SK-N-SH treated with all-trans-retinoic acid at 6 μM for 48 hours (cell line): ENCODE measurements around the gene TPST1.

ENCODE experiments used
- ATAC-seq: fragments of 200-7000 bp; cut with Tn5 transposase; 3 replicates; pipeline ENCODE4 v1.9.1; 2020; ENCODE audit warnings: mild to moderate bottlenecking, moderate library complexity
- ARNTL ChIP-seq: fragments of 450-650 bp; formaldehyde crosslinking; IDR thresholded peaks from 2 replicates; pipeline ENCODE4 v1.5.0; 2020; ENCODE audit warnings: low read depth, mild to moderate bottlenecking, moderate library complexity, borderline replicate concordance
- CREB5 ChIP-seq: fragments of 250-450 bp; sonication (Bioruptor Pico); IDR thresholded peaks from 2 replicates; pipeline ENCODE4 v1.5.1; 2020; ENCODE audit warnings: low read depth, mild to moderate bottlenecking, moderate library complexity
- CSDC2 ChIP-seq: fragments of 250-450 bp; sonication (Bioruptor Pico); IDR thresholded peaks from 2 replicates; pipeline ENCODE4 v1.5.0; 2020; ENCODE audit warnings: mild to moderate bottlenecking, moderate library complexity
- CSRNP3 ChIP-seq: fragments of 250-450 bp; sonication (Bioruptor Pico); IDR thresholded peaks from 2 replicates; pipeline ENCODE4 v1.5.1; 2021; ENCODE audit warnings: mild to moderate bottlenecking, moderate library complexity
- ESRRG ChIP-seq: fragments of 250-450 bp; sonication (Bioruptor Pico); IDR thresholded peaks from 2 replicates; pipeline ENCODE4 v1.6.1; 2021; ENCODE audit warnings: mild to moderate bottlenecking
- GLIS3 ChIP-seq: fragments of 250-450 bp; sonication (Bioruptor Pico); IDR thresholded peaks from 2 replicates; pipeline ENCODE4 v1.5.0; 2020; ENCODE audit warnings: mild to moderate bottlenecking, moderate library complexity
- ISL1 ChIP-seq: fragments of 250-450 bp; sonication (Bioruptor Pico); IDR thresholded peaks from 2 replicates; pipeline ENCODE4 v2.1.2; 2022; ENCODE audit warnings: mild to moderate bottlenecking, moderate library complexity
- OSR1 ChIP-seq: fragments of 250-450 bp; sonication (Bioruptor Pico); IDR thresholded peaks from 2 replicates; pipeline ENCODE4 v1.8.0; 2022; ENCODE audit warnings: moderate library complexity, mild to moderate bottlenecking, inconsistent platforms
- SNAI2 ChIP-seq: fragments of 250-450 bp; sonication (Bioruptor Pico); IDR thresholded peaks from 2 replicates; pipeline ENCODE4 v1.5.0; 2020; ENCODE audit warnings: mild to moderate bottlenecking, moderate library complexity
- TCF4 ChIP-seq: fragments of 250-450 bp; sonication (Bioruptor Pico); IDR thresholded peaks from 2 replicates; pipeline ENCODE4 v1.8.0; 2021; ENCODE audit warnings: mild to moderate bottlenecking, moderate library complexity, borderline replicate concordance
- TOX ChIP-seq: fragments of 250-450 bp; sonication (Bioruptor Pico); IDR thresholded peaks from 2 replicates; pipeline ENCODE4 v1.8.0; 2021; ENCODE audit warnings: mild to moderate bottlenecking, moderate library complexity, borderline replicate concordance
- TSHZ2 ChIP-seq: fragments of 250-450 bp; sonication (Bioruptor Pico); IDR thresholded peaks from 2 replicates; pipeline ENCODE4 v1.5.0; 2020; ENCODE audit warnings: mild to moderate bottlenecking, moderate library complexity
- ZFP3 ChIP-seq: fragments of 250-450 bp; sonication (Bioruptor Pico); IDR thresholded peaks from 2 replicates; pipeline ENCODE4 v1.5.0; 2020; ENCODE audit warnings: mild to moderate bottlenecking, moderate library complexity
- ZFP30 ChIP-seq: fragments of 450-650 bp; formaldehyde crosslinking; IDR thresholded peaks from 2 replicates; pipeline ENCODE4 v1.5.0; 2022; ENCODE audit warnings: mild to moderate bottlenecking, moderate library complexity
- ZNF565 ChIP-seq: fragments of 450-650 bp; formaldehyde crosslinking; conservative IDR thresholded peaks from 2 replicates; pipeline ENCODE4 v1.5.0; 2020; ENCODE audit warnings: low read depth, mild to moderate bottlenecking, moderate library complexity
- ZNF70 ChIP-seq: fragments of 450-650 bp; formaldehyde crosslinking; IDR thresholded peaks from 2 replicates; pipeline ENCODE4 v1.5.0; 2020; ENCODE audit warnings: mild to moderate bottlenecking, moderate library complexity
- ZNF8 ChIP-seq: fragments of 450-650 bp; formaldehyde crosslinking; IDR thresholded peaks from 2 replicates; pipeline ENCODE4 v1.5.0; 2020; ENCODE audit warnings: mild to moderate bottlenecking, moderate library complexity
- TF ChIP-seq, protein P1 (sequence below): fragments of 250-450 bp; sonication (Bioruptor Pico); IDR thresholded peaks from 2 replicates; pipeline ENCODE4 v1.8.0; 2020; ENCODE audit warnings: mild to moderate bottlenecking, moderate library complexity, borderline replicate concordance

Gene TPST1

GRCh38 chr7:66336760-66337159 lies 131.6 kb downstream of the TPST1 start:
- no peak for TF ChIP-seq OSR1 (CRISPR knock-in tag)
- no peak for TF ChIP-seq SNAI2 (CRISPR knock-in tag)
- no peak for ATAC-seq

DNA sequence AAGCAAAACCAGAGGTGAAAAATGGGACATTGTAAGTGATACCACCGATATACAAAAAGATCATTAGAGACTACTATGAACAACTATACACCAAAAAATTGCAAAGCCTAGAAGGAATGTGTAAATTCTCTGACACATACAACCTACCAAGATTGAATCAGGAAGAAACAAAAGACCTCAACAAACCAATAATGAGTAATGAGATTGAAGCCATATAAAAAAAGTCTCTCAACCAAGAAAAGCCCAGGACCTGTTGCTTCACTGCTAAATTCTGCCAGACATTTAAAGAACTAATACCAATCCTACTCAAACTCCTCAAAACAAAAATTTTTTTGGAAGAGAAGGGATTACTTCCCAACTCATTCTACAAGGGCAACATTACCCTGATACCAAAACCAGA lies 134.0 kb downstream of the TPST1 start:
- TF ChIP-seq TOX (CRISPR knock-in tag): no peak
- no peak for TF ChIP-seq TSHZ2
- no peak for TF ChIP-seq ZFP30 (CRISPR knock-in tag)
- TF ChIP-seq ZNF565 (CRISPR knock-in tag): no peak
- TF ChIP-seq TCF4 (CRISPR knock-in tag): no peak
- TF ChIP-seq ESRRG: no peak
- TF ChIP-seq ZFP3 (CRISPR knock-in tag): no peak
- no peak for TF ChIP-seq SNAI2 (CRISPR knock-in tag)

GRCh38 chr7:66344166-66344565 lies 139.0 kb downstream of the TPST1 start:
- no peak for TF ChIP-seq ARNTL (CRISPR knock-in tag)
- ATAC-seq: no peak

More for the DNA sequence above, 134.0 kb downstream of the TPST1 start:
- no peak for ATAC-seq

GRCh38 chr7:66348531-66348930 lies 143.4 kb downstream of the TPST1 start:
- ATAC-seq: peak; percentile 38; the same call in 2 of the 3 replicates
- no peak for TF ChIP-seq OSR1 (CRISPR knock-in tag)
- no peak for TF ChIP-seq GLIS3 (CRISPR knock-in tag)
- TF ChIP-seq ZFP3 (CRISPR knock-in tag): no peak
- TF ChIP-seq ISL1 (CRISPR knock-in tag): no peak
- TF ChIP-seq CSDC2 (CRISPR knock-in tag): no peak
- TF ChIP-seq ESRRG: no peak
- TF ChIP-seq TOX (CRISPR knock-in tag): no peak
- TF ChIP-seq CREB5 (CRISPR knock-in tag): no peak
- TF ChIP-seq CSRNP3: no peak
- no peak for TF ChIP-seq ZNF565 (CRISPR knock-in tag)
- TF ChIP-seq ZNF70 (CRISPR knock-in tag): no peak

- ATAC-seq: no peak
- TF ChIP-seq CSDC2 (CRISPR knock-in tag) (no peak), ZFP3 (CRISPR knock-in tag) (no peak), TSHZ2 (no peak), SNAI2 (CRISPR knock-in tag) (no peak), ISL1 (CRISPR knock-in tag) (no peak), CREB5 (CRISPR knock-in tag) (no peak), ARNTL (CRISPR knock-in tag) (no peak), CSRNP3 (no peak), OSR1 (CRISPR knock-in tag) (no peak), ZNF8 (no peak), ZFP30 (CRISPR knock-in tag) (no peak), TOX (CRISPR knock-in tag) (no peak)
- TF ChIP-seq, protein P1, sequence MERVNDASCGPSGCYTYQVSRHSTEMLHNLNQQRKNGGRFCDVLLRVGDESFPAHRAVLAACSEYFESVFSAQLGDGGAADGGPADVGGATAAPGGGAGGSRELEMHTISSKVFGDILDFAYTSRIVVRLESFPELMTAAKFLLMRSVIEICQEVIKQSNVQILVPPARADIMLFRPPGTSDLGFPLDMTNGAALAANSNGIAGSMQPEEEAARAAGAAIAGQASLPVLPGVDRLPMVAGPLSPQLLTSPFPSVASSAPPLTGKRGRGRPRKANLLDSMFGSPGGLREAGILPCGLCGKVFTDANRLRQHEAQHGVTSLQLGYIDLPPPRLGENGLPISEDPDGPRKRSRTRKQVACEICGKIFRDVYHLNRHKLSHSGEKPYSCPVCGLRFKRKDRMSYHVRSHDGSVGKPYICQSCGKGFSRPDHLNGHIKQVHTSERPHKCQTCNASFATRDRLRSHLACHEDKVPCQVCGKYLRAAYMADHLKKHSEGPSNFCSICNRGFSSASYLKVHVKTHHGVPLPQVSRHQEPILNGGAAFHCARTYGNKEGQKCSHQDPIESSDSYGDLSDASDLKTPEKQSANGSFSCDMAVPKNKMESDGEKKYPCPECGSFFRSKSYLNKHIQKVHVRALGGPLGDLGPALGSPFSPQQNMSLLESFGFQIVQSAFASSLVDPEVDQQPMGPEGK: no peak
Observed at GRCh38 chr7:66348959-66349358, 143.8 kb downstream of the TPST1 start.
